HCT116 (cell line): Measurements from ENCODE around the gene PTOV1. TPM values are rescaled to one million over a fixed set of nuclear protein-coding genes. Genes with fewer than 3 reads are reported as not detected.

Experiments
- ATAC-seq: fragments of 200-7000 bp; cut with Tn5 transposase; 2 replicates; pipeline ENCODE4 v1.9.1; 2020; ENCODE audit warnings: mild to moderate bottlenecking, moderate library complexity
- BruUV-seq: library from RNA; stranded (reverse); fragments of 400-500 nt; replicated peaks from 2 replicates; lab custom pipeline; 2021; lab: Mats Ljungman, UMichigan
- CTCF ChIA-PET: fragments of 300-600 bp; sonication (Branson Sonifier 250); formaldehyde crosslinking; loops from one replicate; lab custom pipeline; 2021; ENCODE audit warnings: antibody characterized with exemption; lab: Charles Lee
- POLR2A ChIA-PET: fragments of 300-600, 350-600 bp; sonication (Branson Sonifier 250); formaldehyde crosslinking; loops from one replicate; lab custom pipeline; 2021; ENCODE audit warnings: antibody characterized with exemption; lab: Charles Lee
- RAD21 ChIA-PET, 2 experiments: fragments of 300-600 bp; sonication (Branson Sonifier 250); formaldehyde crosslinking; loops; one replicate each; lab custom pipeline; 2023; ENCODE audit warnings: low total read pairs in 2 of 2; ENCODE audit not compliant: uncharacterized antibody in 2 of 2, unreplicated experiment in 2 of 2, low non-redundant PET in 1 of 2; lab: Charles Lee
- DNase-seq: peaks from one replicate; pipeline ENCODE4 v3.0.0-alpha.2; 2010; ENCODE audit warnings: low read depth, low spot score
- H2AFZ ChIP-seq: fragments of 200-600 bp; shearing (Covaris generic), sonication (generic); 2 replicates; pipeline ENCODE4 v1.6.1; 2017; ENCODE audit warnings: low read depth, mixed run types, mixed read lengths, antibody characterized with exemption, low read length; ENCODE audit not compliant: poor library complexity, severe bottlenecking
- H3K27ac ChIP-seq: 2 replicates; pipeline ENCODE4 v1.5.1; 2012; ENCODE audit warnings: low read depth, low read length
- H3K27me3 ChIP-seq: fragments of 200-600 bp; sonication (generic); 2 replicates; pipeline ENCODE4 v1.6.1; 2016; ENCODE audit warnings: mixed run types, low read length, mixed read lengths; ENCODE audit not compliant: insufficient read depth
- H3K36me3 ChIP-seq, 2 experiments: fragments of 200-500 bp in 1 of 2; fragments of 200-600 bp in 1 of 2; sonication (Bioruptor generic) in 1 of 2; sonication (generic) in 1 of 2; 2 replicates each; pipeline versions ENCODE4 v1.5.1 to v1.6.1; 2014 to 2016; ENCODE audit warnings: low read length in 2 of 2, inconsistent platforms in 1 of 2, mixed read lengths in 1 of 2, mixed run types in 1 of 2; ENCODE audit not compliant: insufficient read depth in 2 of 2, control insufficient read depth in 1 of 2
- H3K4me1 ChIP-seq, 2 experiments: fragments of 200-600 bp in 1 of 2; sonication (generic) in 1 of 2; 2 replicates each; pipeline versions ENCODE4 v1.5.1 to v1.6.1; 2012 to 2017; ENCODE audit warnings: low read length in 2 of 2, inconsistent platforms in 1 of 2, mild to moderate bottlenecking in 1 of 2, mixed read lengths in 1 of 2, mixed run types in 1 of 2, moderate library complexity in 1 of 2; ENCODE audit not compliant: insufficient read depth in 2 of 2, control insufficient read depth in 1 of 2
- H3K4me2 ChIP-seq: fragments of 200-600 bp; sonication (generic); 2 replicates; pipeline ENCODE4 v1.6.1; 2017; ENCODE audit warnings: mixed run types, low read length, mixed read lengths
- H3K4me3 ChIP-seq, 2 experiments: fragments of 200-600 bp in 1 of 2; sonication (generic) in 1 of 2; replicated peaks in 1 of 2; 2 replicates each; pipeline ENCODE4 v1.5.1; 2011 to 2016; ENCODE audit warnings: low read length in 2 of 2, control low read depth in 1 of 2, low read depth in 1 of 2, mild to moderate bottlenecking in 1 of 2, mixed read lengths in 1 of 2, mixed run types in 1 of 2
- H3K79me2 ChIP-seq: fragments of 200-600 bp; sonication (generic); 2 replicates; pipeline ENCODE4 v1.6.1; 2017; ENCODE audit warnings: mild to moderate bottlenecking, mixed run types, low read length, moderate library complexity, mixed read lengths; ENCODE audit not compliant: insufficient read depth
- H3K9ac ChIP-seq: fragments of 200-600 bp; sonication (generic); 2 replicates; pipeline ENCODE4 v1.6.1; 2016; ENCODE audit warnings: low read length, mixed read lengths
- H3K9me2 ChIP-seq: fragments of 200-600 bp; sonication (generic), shearing (Covaris generic); 2 replicates; pipeline ENCODE4 v1.6.1; 2017; ENCODE audit warnings: mixed run types, mild to moderate bottlenecking, moderate library complexity; ENCODE audit not compliant: insufficient read depth
- H3K9me3 ChIP-seq, 2 experiments: fragments of 200-500 bp in 1 of 2; fragments of 200-600 bp in 1 of 2; sonication (Bioruptor generic) in 1 of 2; sonication (generic) in 1 of 2; 2 replicates each; pipeline ENCODE4 v1.6.1; 2014 to 2017; ENCODE audit warnings: low read length in 2 of 2, mixed read lengths in 2 of 2, inconsistent platforms in 1 of 2, low read depth in 1 of 2, mild to moderate bottlenecking in 1 of 2, mixed run types in 1 of 2, moderate library complexity in 1 of 2; ENCODE audit not compliant: control insufficient read depth in 1 of 2, insufficient read depth in 1 of 2
- H4K20me1 ChIP-seq: fragments of 200-600 bp; sonication (generic), shearing (Covaris generic); 2 replicates; pipeline ENCODE4 v1.6.1; 2017; ENCODE audit warnings: mixed run types, mild to moderate bottlenecking, moderate library complexity; ENCODE audit not compliant: insufficient read depth
- CEBPB ChIP-seq: IDR thresholded peaks from 2 replicates; pipeline ENCODE4 v1.6.1; 2012; ENCODE audit warnings: low read depth
- CTCF ChIP-seq, 3 experiments: fragments of 200-600 bp in 1 of 3; sonication (generic) in 1 of 3; IDR thresholded peaks in 2 of 3; conservative IDR thresholded peaks in 1 of 3; 2 replicates each; pipeline ENCODE4 v1.5.1; 2012 to 2017; ENCODE audit warnings: low read depth in 2 of 3, low read length in 2 of 3, antibody characterized with exemption in 1 of 3, borderline replicate concordance in 1 of 3, control low read depth in 1 of 3, mild to moderate bottlenecking in 1 of 3, mixed read lengths in 1 of 3, mixed run types in 1 of 3, moderate library complexity in 1 of 3; ENCODE audit not compliant: insufficient read depth in 1 of 3
- EGR1 ChIP-seq: IDR thresholded peaks from 2 replicates; pipeline ENCODE4 v1.6.1; 2012; ENCODE audit warnings: low read depth
- ELF1 ChIP-seq: IDR thresholded peaks from 2 replicates; pipeline ENCODE4 v1.6.1; 2012; ENCODE audit warnings: low read depth, borderline replicate concordance
- FOSL1 ChIP-seq: IDR thresholded peaks from 2 replicates; pipeline ENCODE4 v1.6.1; 2012; ENCODE audit warnings: low read depth
- JUND ChIP-seq: IDR thresholded peaks from 2 replicates; pipeline ENCODE4 v1.6.1; 2012
- POLR2A ChIP-seq: IDR thresholded peaks from 2 replicates; pipeline ENCODE4 v1.7.0; 2011; ENCODE audit warnings: borderline replicate concordance; ENCODE audit not compliant: insufficient read depth, insufficient read length; ENCODE audit errors: extremely low read depth
- POLR2AphosphoS5 ChIP-seq: IDR thresholded peaks from 2 replicates; pipeline ENCODE4 v1.6.1; 2011; ENCODE audit warnings: mild to moderate bottlenecking, low read depth, low read length, moderate library complexity
- SIN3A ChIP-seq: IDR thresholded peaks from 2 replicates; pipeline ENCODE4 v1.6.1; 2012; ENCODE audit warnings: low read depth
- TCF7L2 ChIP-seq: IDR thresholded peaks from 2 replicates; pipeline ENCODE4 v1.7.0; 2011; ENCODE audit warnings: borderline replicate concordance, inconsistent platforms; ENCODE audit not compliant: insufficient read depth, insufficient read length; ENCODE audit errors: extremely low read depth
- YY1 ChIP-seq: IDR thresholded peaks from 2 replicates; pipeline ENCODE4 v1.6.1; 2011; ENCODE audit warnings: low read length, low read depth, moderate library complexity, mild to moderate bottlenecking; ENCODE audit not compliant: insufficient replicate concordance; ENCODE audit errors: extremely low read depth
- ZBTB33 ChIP-seq: IDR thresholded peaks from 2 replicates; pipeline ENCODE4 v1.6.1; 2011; ENCODE audit warnings: mild to moderate bottlenecking, low read length, moderate library complexity; ENCODE audit not compliant: insufficient replicate concordance; ENCODE audit errors: extremely low read depth
- ZFX ChIP-seq: fragments of 450-650 bp; IDR thresholded peaks from 2 replicates; pipeline ENCODE4 v1.6.1; 2017
- ZNF274 ChIP-seq: fragments of 200-500 bp; sonication (Bioruptor generic); IDR thresholded peaks from 2 replicates; pipeline ENCODE4 v1.6.1; 2014; ENCODE audit warnings: mild to moderate bottlenecking, low read depth, low read length, inconsistent platforms
- intact Hi-C: fragments of 100-400 bp; cut with micrococcal nuclease; formaldehyde crosslinking; loops from 2 replicates; pipeline ENCODE4 v1.10.0; 2022
- total RNA-seq: library from RNA; stranded (reverse); gene quantifications from one replicate; pipeline ENCODE4 v1.2.1, GENCODE V29; 2021; ENCODE audit not compliant: unreplicated experiment
- TF ChIP-seq, protein P1 (sequence below): IDR thresholded peaks from 2 replicates; pipeline ENCODE4 v1.6.1; 2012; ENCODE audit warnings: low read depth

Gene PTOV1
- total RNA-seq, 1 experiment from 2014 or later, result 236 TPM

- POLR2A ChIA-PET, result no interaction called here
- no peak for DNase-seq
- no peaks in the 10 kb centered on the region for H3K79me2 ChIP-seq
- CTCF ChIA-PET, result no interaction called here
- intact Hi-C loops, result no loop called here
- no TSS peak for BruUV-seq
- TF ChIP-seq SIN3A (no peak), ZFX (no peak), CEBPB (no peak), TCF7L2 (no peak), CTCF (IDR thresholded peaks at IDR 0.05 in 2 of 3, conservative IDR thresholded peaks at IDR 0.05 in 1 of 3; ENCODE audit: borderline replicate concordance in 1 of 3, insufficient read depth in 1 of 3, low read depth in 2 of 3, low read length in 2 of 3) (no peak), JUND (no peak), POLR2A (no peak), YY1 (no peak), EGR1 (no peak), ZNF274 (no peak), POLR2AphosphoS5 (no peak), FOSL1 (no peak), ELF1 (no peak), ZBTB33 (no peak)
- TF ChIP-seq, protein P1, sequence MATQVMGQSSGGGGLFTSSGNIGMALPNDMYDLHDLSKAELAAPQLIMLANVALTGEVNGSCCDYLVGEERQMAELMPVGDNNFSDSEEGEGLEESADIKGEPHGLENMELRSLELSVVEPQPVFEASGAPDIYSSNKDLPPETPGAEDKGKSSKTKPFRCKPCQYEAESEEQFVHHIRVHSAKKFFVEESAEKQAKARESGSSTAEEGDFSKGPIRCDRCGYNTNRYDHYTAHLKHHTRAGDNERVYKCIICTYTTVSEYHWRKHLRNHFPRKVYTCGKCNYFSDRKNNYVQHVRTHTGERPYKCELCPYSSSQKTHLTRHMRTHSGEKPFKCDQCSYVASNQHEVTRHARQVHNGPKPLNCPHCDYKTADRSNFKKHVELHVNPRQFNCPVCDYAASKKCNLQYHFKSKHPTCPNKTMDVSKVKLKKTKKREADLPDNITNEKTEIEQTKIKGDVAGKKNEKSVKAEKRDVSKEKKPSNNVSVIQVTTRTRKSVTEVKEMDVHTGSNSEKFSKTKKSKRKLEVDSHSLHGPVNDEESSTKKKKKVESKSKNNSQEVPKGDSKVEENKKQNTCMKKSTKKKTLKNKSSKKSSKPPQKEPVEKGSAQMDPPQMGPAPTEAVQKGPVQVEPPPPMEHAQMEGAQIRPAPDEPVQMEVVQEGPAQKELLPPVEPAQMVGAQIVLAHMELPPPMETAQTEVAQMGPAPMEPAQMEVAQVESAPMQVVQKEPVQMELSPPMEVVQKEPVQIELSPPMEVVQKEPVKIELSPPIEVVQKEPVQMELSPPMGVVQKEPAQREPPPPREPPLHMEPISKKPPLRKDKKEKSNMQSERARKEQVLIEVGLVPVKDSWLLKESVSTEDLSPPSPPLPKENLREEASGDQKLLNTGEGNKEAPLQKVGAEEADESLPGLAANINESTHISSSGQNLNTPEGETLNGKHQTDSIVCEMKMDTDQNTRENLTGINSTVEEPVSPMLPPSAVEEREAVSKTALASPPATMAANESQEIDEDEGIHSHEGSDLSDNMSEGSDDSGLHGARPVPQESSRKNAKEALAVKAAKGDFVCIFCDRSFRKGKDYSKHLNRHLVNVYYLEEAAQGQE, result no peak
- no peaks in the 10 kb centered on the region for H3K9me2 ChIP-seq
- peaks cover 37 to 49% of the 10 kb centered on the region in 2 experiments for H3K36me3 ChIP-seq
- H3K9ac ChIP-seq, result no peak overlapping the region
- ATAC-seq, result no peak
- no peak overlapping the region for H3K27ac ChIP-seq
- no peak overlapping the region for H2AFZ ChIP-seq
- RAD21 ChIA-PET, result no interaction called here
- no peak overlapping the region for H3K4me3 ChIP-seq
- no peaks in the 10 kb centered on the region for H3K4me1 ChIP-seq
- no peaks in the 10 kb centered on the region for H3K9me3 ChIP-seq
- no peaks in the 10 kb centered on the region for H4K20me1 ChIP-seq
- H3K4me2 ChIP-seq, result no peak overlapping the region
- no peaks in the 10 kb centered on the region for H3K27me3 ChIP-seq
Observed at GRCh38 chr19:49835562-49835961, 15.4 kb upstream of the PTOV1 start.
